RWPE2 (cell line): ENCODE measurements around the gene CD48.

Experiments
- ATAC-seq: fragments of 200-7000 bp; cut with Tn5 transposase; 3 replicates; pipeline ENCODE4 v1.9.1; 2021; ENCODE audit warnings: low read depth
- DNase-seq: peaks from one replicate; pipeline ENCODE4 v3.0.0-alpha.2; 2020; ENCODE audit warnings: low spot score
- H3K27ac ChIP-seq: fragments of 450-650 bp; 2 replicates; pipeline ENCODE4 v1.5.1; 2017; ENCODE audit warnings: mild to moderate bottlenecking; ENCODE audit not compliant: poor library complexity, severe bottlenecking
- H3K27me3 ChIP-seq: fragments of 250-450 bp; sonication (Bioruptor Pico); 2 replicates; pipeline ENCODE4 v1.5.1; 2021; ENCODE audit warnings: mild to moderate bottlenecking, moderate library complexity; ENCODE audit not compliant: insufficient read depth, poor library complexity, severe bottlenecking
- H3K36me3 ChIP-seq: fragments of 250-450 bp; sonication (Bioruptor Pico); 2 replicates; pipeline ENCODE4 v1.5.1; 2020; ENCODE audit warnings: low read depth, mild to moderate bottlenecking, moderate library complexity
- H3K4me1 ChIP-seq: fragments of 250-450 bp; sonication (Bioruptor Pico); 2 replicates; pipeline ENCODE4 v1.5.1; 2021; ENCODE audit warnings: mild to moderate bottlenecking, moderate library complexity; ENCODE audit not compliant: insufficient read depth, poor library complexity, severe bottlenecking
- H3K4me3 ChIP-seq: fragments of 250-450 bp; sonication (Bioruptor Pico); 2 replicates; pipeline ENCODE4 v1.5.1; 2021; ENCODE audit warnings: mild to moderate bottlenecking, moderate library complexity; ENCODE audit not compliant: severe bottlenecking
- H3K9me3 ChIP-seq: fragments of 250-450 bp; sonication (Bioruptor Pico); 2 replicates; pipeline ENCODE4 v1.5.1; 2021; ENCODE audit warnings: mild to moderate bottlenecking, moderate library complexity; ENCODE audit not compliant: severe bottlenecking
- CTCF ChIP-seq: fragments of 450-650 bp; IDR thresholded peaks from one replicate; pipeline ENCODE4 v1.5.1; 2017; ENCODE audit warnings: mild to moderate bottlenecking, moderate library complexity; ENCODE audit not compliant: poor library complexity, severe bottlenecking

CD48 gene

GRCh38 chr1:160637065-160637464 lies 74.6 kb downstream of the CD48 start:
- H3K27me3 ChIP-seq, result no peaks in the 10 kb centered on the region
- no peaks in the 10 kb centered on the region for H3K4me1 ChIP-seq
- H3K9me3 ChIP-seq, result no peaks in the 10 kb centered on the region
- DNase-seq, result no peak
- no peaks in the 10 kb centered on the region for H3K36me3 ChIP-seq
- no peak overlapping the region for H3K27ac ChIP-seq
- TF ChIP-seq CTCF, result no peak
- no peak for ATAC-seq
- H3K4me3 ChIP-seq, result no peak overlapping the region

GRCh38 chr1:160636547-160636946 lies 75.1 kb downstream of the CD48 start:
- H3K27ac ChIP-seq, result no peak overlapping the region
- H3K4me3 ChIP-seq, result no peak overlapping the region
- no peak for DNase-seq
- no peaks in the 10 kb centered on the region for H3K9me3 ChIP-seq
- H3K4me1 ChIP-seq, result no peaks in the 10 kb centered on the region
- no peaks in the 10 kb centered on the region for H3K27me3 ChIP-seq
- no peak for TF ChIP-seq CTCF
- ATAC-seq, result no peak
- H3K36me3 ChIP-seq, result no peaks in the 10 kb centered on the region

DNA sequence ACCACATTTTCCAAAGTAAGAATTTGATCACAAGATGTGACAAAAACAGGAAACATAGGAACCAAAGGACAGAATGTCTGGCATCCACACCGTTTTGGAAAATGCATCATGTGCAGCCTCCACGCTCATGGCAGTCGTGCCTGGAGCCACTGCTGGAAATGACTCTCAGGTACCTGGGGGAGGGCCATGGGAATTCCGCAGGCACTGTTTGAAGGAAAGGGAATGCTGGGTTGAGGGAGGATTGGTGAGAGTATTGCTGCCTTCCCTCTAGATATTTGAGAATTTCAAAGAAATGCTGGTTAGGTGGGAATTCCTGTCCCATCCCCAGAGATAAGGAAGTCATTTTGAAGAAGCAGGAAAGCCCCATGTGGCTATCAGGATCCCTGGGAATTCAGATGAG lies 75.5 kb downstream of the CD48 start:
- ATAC-seq (no peak), DNase-seq (no peak)
- H3K27ac ChIP-seq, result no peak overlapping the region
- no peak overlapping the region for H3K4me3 ChIP-seq
- H3K27me3 ChIP-seq, result no peaks in the 10 kb centered on the region
- no peaks in the 10 kb centered on the region for H3K4me1 ChIP-seq
- no peak for TF ChIP-seq CTCF
- H3K9me3 ChIP-seq, result no peaks in the 10 kb centered on the region
- no peaks in the 10 kb centered on the region for H3K36me3 ChIP-seq

DNA sequence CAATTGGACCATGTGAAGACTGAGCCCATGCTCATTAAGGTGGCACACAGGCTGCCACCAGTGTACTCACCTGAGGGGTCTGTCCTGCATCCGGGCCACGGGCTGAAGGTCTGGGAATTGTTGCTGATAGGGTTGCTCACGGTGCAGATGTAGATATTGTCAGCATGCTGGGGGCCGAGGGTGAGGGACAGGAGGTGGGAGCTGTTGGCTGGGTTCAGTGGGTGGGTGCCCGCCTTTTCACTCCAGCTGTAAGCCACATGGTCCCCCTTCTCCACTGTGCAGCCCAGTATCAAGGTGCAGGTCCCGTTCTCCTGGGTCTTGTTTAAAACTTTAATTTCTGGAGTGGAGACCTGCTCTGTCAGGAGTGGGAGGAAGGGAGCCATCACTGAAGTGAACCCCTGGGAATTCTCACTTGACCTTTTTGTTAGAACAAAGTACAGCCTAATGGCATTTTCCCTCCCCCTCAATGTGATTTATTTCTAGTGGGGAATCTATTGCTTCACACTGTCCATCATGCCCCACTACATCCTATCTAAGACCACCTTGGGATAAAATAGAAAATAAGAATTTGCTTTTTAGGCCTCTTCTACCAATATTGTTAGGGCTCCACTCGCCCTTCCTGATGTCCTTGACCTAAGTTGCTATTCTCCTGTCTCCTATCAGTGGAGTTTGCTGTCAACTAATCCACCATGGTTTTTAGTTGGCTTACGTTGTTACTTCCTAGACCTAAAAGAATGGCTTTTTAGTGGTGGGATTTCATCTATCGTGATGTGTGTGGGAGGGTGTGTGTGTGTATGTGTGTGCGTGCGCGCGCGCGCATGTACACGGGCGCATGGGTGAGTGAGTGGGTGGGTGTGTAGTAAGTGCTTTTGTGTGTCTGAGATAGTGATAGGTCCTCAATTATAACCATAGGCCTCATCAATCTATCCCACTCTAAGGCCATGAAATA lies 76.8 kb downstream of the CD48 start:
- Histone ChIP-seq H3K27ac (no peak overlapping the region), H3K4me1 (no peaks in the 10 kb centered on the region), H3K36me3 (no peaks in the 10 kb centered on the region), H3K27me3 (no peaks in the 10 kb centered on the region), H3K9me3 (no peaks in the 10 kb centered on the region), H3K4me3 (no peak overlapping the region)
- TF ChIP-seq CTCF, result no peak
- ATAC-seq (no peak), DNase-seq (no peak)

DNA sequence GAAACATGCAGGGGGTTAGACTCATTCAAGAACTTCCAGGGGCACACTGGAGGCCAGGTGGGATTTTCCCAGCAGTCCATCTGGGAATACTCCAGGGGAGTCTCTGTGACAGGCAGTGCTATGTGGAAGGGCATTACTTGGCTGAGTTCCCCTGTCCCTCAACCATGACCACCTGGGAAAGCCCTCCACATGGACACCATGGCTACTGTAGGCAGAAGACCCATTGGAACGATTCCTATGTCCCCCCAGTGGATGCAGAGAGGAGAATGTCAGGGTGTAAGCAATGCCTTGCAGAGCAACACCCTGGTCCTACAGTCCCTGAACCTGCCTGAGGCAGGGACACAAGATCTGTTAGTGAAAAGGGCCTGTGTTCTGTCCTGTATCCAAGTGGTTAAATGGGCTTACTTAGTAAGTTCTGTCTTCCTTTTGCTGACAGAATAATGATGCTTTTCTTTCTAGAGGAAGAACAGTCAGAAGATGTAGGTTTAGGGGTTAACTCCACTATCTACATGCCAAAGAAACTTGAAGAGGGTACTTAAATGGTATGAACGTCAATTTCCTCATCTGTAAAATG lies 78.2 kb downstream of the CD48 start:
- no peak for TF ChIP-seq CTCF
- Histone ChIP-seq H3K27ac (no peak overlapping the region), H3K36me3 (no peaks in the 10 kb centered on the region), H3K4me3 (no peak overlapping the region), H3K4me1 (no peaks in the 10 kb centered on the region), H3K27me3 (no peaks in the 10 kb centered on the region), H3K9me3 (no peaks in the 10 kb centered on the region)
- DNase-seq (no peak), ATAC-seq (no peak)
